Measurements from ENCODE around the gene FAM3A.

DNA sequence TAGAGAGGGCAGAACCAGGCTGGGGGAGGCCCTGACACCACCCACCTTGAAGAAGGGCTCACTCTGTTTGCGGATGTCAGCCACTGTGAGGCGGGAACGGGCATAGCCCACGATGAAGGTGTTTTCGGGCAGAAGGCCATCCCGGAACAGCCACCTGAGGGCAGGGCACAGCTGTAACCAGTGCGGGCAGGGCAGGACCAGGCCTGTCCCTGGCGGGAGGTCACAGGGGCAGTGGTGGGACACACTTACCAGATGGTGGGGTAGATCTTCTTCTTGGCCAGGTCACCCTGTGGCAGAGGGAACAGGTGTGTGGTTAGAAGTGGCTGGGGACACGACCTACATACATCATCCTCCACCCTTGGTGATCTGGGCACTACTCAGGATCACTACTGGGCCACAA lies 19.9 kb upstream of the FAM3A start:
- TF ChIP-seq MYNN (IDR thresholded peaks at IDR 0.05), result no peak
- no peak for TF ChIP-seq MYNN (CRISPR knock-in tag; IDR thresholded peaks at IDR 0.05)
- no peak for TF ChIP-seq ZNF444 (CRISPR knock-in tag; IDR thresholded peaks at IDR 0.05)
- no peak for TF ChIP-seq NEUROD1 (IDR thresholded peaks at IDR 0.05; ENCODE audit: borderline replicate concordance, low read depth, low read length, partially characterized antibody)
- no peak for TF ChIP-seq VEZF1 (CRISPR knock-in tag; IDR thresholded peaks at IDR 0.05)
- TF ChIP-seq, protein P1, sequence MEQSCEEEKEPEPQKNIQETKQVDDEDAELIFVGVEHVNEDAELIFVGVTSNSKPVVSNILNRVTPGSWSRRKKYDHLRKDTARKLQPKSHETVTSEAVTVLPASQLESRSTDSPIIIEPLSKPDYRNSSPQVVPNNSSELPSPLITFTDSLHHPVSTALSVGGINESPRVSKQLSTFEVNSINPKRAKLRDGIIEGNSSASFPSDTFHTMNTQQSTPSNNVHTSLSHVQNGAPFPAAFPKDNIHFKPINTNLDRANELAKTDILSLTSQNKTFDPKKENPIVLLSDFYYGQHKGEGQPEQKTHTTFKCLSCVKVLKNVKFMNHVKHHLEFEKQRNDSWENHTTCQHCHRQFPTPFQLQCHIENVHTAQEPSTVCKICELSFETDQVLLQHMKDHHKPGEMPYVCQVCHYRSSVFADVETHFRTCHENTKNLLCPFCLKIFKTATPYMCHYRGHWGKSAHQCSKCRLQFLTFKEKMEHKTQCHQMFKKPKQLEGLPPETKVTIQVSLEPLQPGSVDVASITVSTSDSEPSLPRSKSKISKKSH (CRISPR knock-in tag; IDR thresholded peaks at IDR 0.05), result no peak
- TF ChIP-seq CREB5 (CRISPR knock-in tag; IDR thresholded peaks at IDR 0.05), result no peak
- no peak for TF ChIP-seq YY1 (IDR thresholded peaks at IDR 0.05; ENCODE audit: borderline replicate concordance in 1 of 3, control insufficient read depth in 1 of 3, extremely low read depth in 1 of 3, insufficient read depth in 3 of 3, insufficient read length in 1 of 3, insufficient replicate concordance in 2 of 3, low read depth in 1 of 3, low read length in 2 of 3)
- TF ChIP-seq, protein P2, sequence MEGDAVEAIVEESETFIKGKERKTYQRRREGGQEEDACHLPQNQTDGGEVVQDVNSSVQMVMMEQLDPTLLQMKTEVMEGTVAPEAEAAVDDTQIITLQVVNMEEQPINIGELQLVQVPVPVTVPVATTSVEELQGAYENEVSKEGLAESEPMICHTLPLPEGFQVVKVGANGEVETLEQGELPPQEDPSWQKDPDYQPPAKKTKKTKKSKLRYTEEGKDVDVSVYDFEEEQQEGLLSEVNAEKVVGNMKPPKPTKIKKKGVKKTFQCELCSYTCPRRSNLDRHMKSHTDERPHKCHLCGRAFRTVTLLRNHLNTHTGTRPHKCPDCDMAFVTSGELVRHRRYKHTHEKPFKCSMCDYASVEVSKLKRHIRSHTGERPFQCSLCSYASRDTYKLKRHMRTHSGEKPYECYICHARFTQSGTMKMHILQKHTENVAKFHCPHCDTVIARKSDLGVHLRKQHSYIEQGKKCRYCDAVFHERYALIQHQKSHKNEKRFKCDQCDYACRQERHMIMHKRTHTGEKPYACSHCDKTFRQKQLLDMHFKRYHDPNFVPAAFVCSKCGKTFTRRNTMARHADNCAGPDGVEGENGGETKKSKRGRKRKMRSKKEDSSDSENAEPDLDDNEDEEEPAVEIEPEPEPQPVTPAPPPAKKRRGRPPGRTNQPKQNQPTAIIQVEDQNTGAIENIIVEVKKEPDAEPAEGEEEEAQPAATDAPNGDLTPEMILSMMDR (IDR thresholded peaks at IDR 0.05 in 2 of 3, conservative IDR thresholded peaks at IDR 0.05 in 1 of 3; ENCODE audit: insufficient read depth in 2 of 3, low read depth in 1 of 3, low read length in 3 of 3), result no peak
- TF ChIP-seq NFE2L1 (tag; IDR thresholded peaks at IDR 0.05; ENCODE audit: borderline replicate concordance, low read depth), result no peak
- TF ChIP-seq NFYB (IDR thresholded peaks at IDR 0.05; ENCODE audit: extremely low read depth, insufficient read length), result no peak
- no peak for TF ChIP-seq CEBPB (tag; IDR thresholded peaks at IDR 0.05)
- TF ChIP-seq, protein P3, sequence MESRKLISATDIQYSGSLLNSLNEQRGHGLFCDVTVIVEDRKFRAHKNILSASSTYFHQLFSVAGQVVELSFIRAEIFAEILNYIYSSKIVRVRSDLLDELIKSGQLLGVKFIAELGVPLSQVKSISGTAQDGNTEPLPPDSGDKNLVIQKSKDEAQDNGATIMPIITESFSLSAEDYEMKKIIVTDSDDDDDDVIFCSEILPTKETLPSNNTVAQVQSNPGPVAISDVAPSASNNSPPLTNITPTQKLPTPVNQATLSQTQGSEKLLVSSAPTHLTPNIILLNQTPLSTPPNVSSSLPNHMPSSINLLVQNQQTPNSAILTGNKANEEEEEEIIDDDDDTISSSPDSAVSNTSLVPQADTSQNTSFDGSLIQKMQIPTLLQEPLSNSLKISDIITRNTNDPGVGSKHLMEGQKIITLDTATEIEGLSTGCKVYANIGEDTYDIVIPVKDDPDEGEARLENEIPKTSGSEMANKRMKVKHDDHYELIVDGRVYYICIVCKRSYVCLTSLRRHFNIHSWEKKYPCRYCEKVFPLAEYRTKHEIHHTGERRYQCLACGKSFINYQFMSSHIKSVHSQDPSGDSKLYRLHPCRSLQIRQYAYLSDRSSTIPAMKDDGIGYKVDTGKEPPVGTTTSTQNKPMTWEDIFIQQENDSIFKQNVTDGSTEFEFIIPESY (CRISPR knock-in tag; IDR thresholded peaks at IDR 0.05), result no peak
- no peak for TF ChIP-seq ZBTB8A (IDR thresholded peaks at IDR 0.05; ENCODE audit: partially characterized antibody)
- TF ChIP-seq GTF2F1 (IDR thresholded peaks at IDR 0.05; ENCODE audit: low read depth, low read length), result no peak
